Mesothelial cell of epicardium (in vitro differentiated cells): ENCODE results near the gene OPRM1. TPM values are rescaled to one million over a fixed set of nuclear protein-coding genes. Genes with fewer than 3 reads are reported as not detected.

Experiments
- DNase-seq, 2 experiments: peaks; one replicate each; pipeline ENCODE4 v3.0.0; 2021; ENCODE audit warnings: low spot score in 2 of 2; ENCODE audit not compliant: unreplicated experiment in 2 of 2
- H3K27ac Mint-ChIP-seq: 2 replicates; pipeline ENCODE4 v1.8.0; 2021; ENCODE audit warnings: mixed read lengths
- H3K27me3 Mint-ChIP-seq: 2 replicates; pipeline ENCODE4 v1.8.0; 2021; ENCODE audit warnings: low read depth, mixed read lengths
- H3K36me3 Mint-ChIP-seq: 2 replicates; pipeline ENCODE4 v1.8.0; 2021; ENCODE audit warnings: mixed read lengths
- H3K4me1 Mint-ChIP-seq: 2 replicates; pipeline ENCODE4 v1.8.0; 2021; ENCODE audit warnings: mixed read lengths
- H3K4me3 Mint-ChIP-seq: 2 replicates; pipeline ENCODE4 v1.8.0; 2021; ENCODE audit warnings: mild to moderate bottlenecking, moderate library complexity, mixed read lengths
- H3K9me3 Mint-ChIP-seq: 2 replicates; pipeline ENCODE4 v1.8.0; 2021; ENCODE audit warnings: mixed read lengths
- total RNA-seq: library from RNA; stranded (reverse); gene quantifications from 3 replicates; pipeline ENCODE4 v1.2.1, GENCODE V29; 2021
- TF ChIP-seq, protein P1 (sequence below): fragments of 200-600 bp; sonication (generic); IDR thresholded peaks from one replicate; pipeline ENCODE4 v1.5.0; 2021; ENCODE audit warnings: antibody characterized with exemption; ENCODE audit not compliant: unreplicated experiment

The OPRM1 gene
- total RNA-seq, 1 donor from 2014 or later = not detected

DNA sequence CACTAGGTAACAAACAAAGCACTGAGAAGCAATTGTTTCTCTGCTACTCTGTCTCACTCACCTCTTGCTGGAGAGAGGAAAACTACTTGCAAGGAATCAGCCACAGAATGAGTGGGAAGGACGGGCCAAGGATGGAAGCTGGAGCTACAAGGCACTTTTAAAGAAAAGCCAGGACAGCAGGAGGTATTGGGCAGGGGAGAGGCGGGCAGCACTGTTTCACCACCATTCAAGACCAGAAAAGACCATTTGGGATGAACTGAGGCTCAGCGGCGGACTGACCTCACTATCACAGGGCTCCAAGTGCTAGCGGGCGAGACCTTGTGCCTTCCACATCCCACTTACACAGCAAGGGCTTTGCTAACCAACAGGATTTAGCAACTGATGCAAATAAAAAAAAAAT is 180.2 kb downstream of the OPRM1 start:
- TF ChIP-seq, protein P1, sequence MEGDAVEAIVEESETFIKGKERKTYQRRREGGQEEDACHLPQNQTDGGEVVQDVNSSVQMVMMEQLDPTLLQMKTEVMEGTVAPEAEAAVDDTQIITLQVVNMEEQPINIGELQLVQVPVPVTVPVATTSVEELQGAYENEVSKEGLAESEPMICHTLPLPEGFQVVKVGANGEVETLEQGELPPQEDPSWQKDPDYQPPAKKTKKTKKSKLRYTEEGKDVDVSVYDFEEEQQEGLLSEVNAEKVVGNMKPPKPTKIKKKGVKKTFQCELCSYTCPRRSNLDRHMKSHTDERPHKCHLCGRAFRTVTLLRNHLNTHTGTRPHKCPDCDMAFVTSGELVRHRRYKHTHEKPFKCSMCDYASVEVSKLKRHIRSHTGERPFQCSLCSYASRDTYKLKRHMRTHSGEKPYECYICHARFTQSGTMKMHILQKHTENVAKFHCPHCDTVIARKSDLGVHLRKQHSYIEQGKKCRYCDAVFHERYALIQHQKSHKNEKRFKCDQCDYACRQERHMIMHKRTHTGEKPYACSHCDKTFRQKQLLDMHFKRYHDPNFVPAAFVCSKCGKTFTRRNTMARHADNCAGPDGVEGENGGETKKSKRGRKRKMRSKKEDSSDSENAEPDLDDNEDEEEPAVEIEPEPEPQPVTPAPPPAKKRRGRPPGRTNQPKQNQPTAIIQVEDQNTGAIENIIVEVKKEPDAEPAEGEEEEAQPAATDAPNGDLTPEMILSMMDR = no peak
- no peaks in the 10 kb centered on the region for H3K27me3 Mint-ChIP-seq
- H3K4me1 Mint-ChIP-seq = peaks cover 12% of the 10 kb centered on the region
- H3K4me3 Mint-ChIP-seq = no peak overlapping the region
- H3K27ac Mint-ChIP-seq = no peak overlapping the region
- DNase-seq = no peak
- no peaks in the 10 kb centered on the region for H3K36me3 Mint-ChIP-seq
- no peaks in the 10 kb centered on the region for H3K9me3 Mint-ChIP-seq

DNA sequence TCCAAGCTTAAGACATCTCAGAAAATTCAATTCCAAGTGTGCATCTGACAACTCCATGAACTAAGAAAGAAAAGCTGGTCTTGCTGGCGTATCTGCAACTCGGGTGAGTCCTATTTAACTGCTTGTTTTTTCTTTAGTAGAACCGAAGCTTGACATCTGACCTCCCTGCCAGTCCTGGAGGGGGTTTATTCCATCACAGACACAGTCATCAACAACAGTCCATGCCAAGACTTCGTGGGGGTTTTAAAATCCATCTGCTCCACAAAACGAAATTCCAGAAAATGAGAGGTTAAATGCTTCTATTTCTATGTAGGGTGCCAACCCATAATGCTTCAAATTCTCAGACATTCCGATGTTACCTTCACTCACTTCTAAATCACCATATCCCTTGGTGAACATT is 183.7 kb downstream of the OPRM1 start:
- no peak overlapping the region for H3K4me3 Mint-ChIP-seq
- TF ChIP-seq, protein P1 = no peak
- peaks cover 12% of the 10 kb centered on the region for H3K4me1 Mint-ChIP-seq
- no peak for DNase-seq
- no peaks in the 10 kb centered on the region for H3K27me3 Mint-ChIP-seq
- H3K36me3 Mint-ChIP-seq = no peaks in the 10 kb centered on the region
- H3K9me3 Mint-ChIP-seq = no peaks in the 10 kb centered on the region
- H3K27ac Mint-ChIP-seq = no peak overlapping the region

DNA sequence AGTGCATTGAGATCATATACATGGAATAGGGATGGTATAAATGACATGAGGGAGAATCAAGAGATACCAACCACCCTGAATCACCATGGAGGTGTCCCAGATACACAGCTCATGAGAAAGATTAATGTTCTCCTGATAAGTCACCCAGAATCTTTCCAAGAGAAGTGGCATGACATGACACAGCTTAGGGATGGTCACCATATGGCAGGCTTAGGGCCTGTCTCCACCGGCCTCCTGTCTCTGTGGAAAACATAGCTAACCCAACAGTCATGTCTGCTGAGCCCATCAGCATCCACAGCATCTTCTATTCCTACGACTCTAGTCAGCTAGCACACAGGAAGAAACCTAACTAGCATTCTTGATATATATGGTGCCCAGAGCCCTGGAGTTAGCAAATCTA is 184.3 kb downstream of the OPRM1 start:
- H3K27ac Mint-ChIP-seq = no peak overlapping the region
- no peak overlapping the region for H3K4me3 Mint-ChIP-seq
- no peaks in the 10 kb centered on the region for H3K36me3 Mint-ChIP-seq
- no peaks in the 10 kb centered on the region for H3K9me3 Mint-ChIP-seq
- H3K27me3 Mint-ChIP-seq = no peaks in the 10 kb centered on the region
- TF ChIP-seq, protein P1 = no peak
- H3K4me1 Mint-ChIP-seq = peaks cover 8% of the 10 kb centered on the region
- DNase-seq = no peak

DNA sequence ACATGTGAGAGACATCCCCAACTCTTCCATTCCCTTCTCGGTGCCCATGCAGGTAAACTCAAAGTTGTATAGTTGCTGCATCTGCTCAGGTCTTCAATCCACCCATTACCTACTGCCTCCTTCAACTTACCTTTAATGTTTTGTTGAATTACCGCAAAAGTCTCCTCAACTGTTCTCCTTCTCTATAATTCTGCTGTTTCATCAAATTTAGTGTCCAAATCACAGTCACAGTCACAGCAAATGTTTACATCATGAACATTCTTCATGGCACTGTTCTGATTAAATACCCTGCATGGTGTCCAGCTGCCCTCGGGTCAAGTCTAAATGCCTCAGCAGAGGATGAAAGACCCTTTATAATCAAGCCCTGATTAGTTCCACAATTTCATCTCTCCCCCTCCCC is 187.4 kb downstream of the OPRM1 start:
- Mint-ChIP-seq H3K27me3 (no peaks in the 10 kb centered on the region), H3K4me3 (no peak overlapping the region), H3K4me1 (no peaks in the 10 kb centered on the region), H3K27ac (no peak overlapping the region), H3K36me3 (no peaks in the 10 kb centered on the region), H3K9me3 (no peaks in the 10 kb centered on the region)
- TF ChIP-seq, protein P1 = no peak
- DNase-seq = no peak

DNA sequence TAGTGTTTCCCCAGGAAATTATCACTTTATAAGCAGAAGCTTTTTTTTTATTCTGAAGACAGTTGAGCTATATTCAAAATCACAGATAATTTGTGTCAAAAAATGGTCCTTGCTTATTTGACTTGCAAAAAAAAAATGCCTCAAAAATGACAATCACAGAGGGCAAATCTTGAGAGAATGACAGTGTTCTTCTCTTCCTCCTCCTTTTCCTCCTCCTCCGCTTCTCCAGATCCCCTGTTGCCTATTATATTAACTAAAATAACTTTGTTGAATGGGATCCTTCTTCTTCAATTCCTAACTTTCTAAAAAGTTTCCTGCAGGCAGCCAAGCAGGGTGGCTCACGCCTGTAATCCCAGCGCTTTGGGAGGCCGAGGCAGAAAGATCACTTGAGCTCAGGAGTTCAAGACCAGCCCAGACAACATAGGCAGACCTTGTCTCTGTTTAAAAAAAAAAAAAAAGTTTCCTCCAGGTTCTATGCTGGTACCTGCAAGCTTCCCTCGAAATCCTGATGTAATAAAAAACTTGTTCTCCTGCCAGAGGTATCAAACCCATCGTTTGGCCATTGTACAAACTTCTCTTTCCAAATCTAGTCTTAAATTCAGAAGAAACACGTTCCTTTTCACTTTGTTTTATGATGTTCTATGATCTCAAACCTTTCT is 189.0 kb downstream of the OPRM1 start:
- Mint-ChIP-seq H3K4me1 (no peaks in the 10 kb centered on the region), H3K27me3 (no peaks in the 10 kb centered on the region), H3K9me3 (no peaks in the 10 kb centered on the region), H3K36me3 (no peaks in the 10 kb centered on the region), H3K27ac (no peak overlapping the region), H3K4me3 (no peak overlapping the region)
- no peak for DNase-seq
- TF ChIP-seq, protein P1 = no peak

DNA sequence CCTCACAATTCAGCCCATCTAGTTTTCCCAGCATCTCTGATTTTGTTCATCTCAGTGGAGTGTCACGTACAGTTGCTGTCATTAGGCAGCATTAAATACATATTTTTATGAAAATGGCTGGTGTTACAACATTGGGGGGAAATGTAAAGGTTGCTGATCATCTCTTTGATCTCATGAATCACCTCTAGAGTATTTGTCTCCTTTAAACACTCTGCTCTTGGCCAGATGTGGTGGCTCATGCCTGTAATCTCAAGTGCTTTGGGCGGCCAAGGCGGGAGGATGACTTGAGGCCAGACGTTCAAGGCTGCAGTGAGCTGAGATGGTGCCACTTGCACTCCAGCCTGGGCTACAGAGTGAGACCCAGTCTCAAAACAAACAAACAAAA is 189.5 kb downstream of the OPRM1 start:
- no peaks in the 10 kb centered on the region for H3K27me3 Mint-ChIP-seq
- no peaks in the 10 kb centered on the region for H3K4me1 Mint-ChIP-seq
- no peak for DNase-seq
- TF ChIP-seq, protein P1 = no peak
- H3K9me3 Mint-ChIP-seq = no peaks in the 10 kb centered on the region
- no peaks in the 10 kb centered on the region for H3K36me3 Mint-ChIP-seq
- H3K27ac Mint-ChIP-seq = no peak overlapping the region
- no peak overlapping the region for H3K4me3 Mint-ChIP-seq
